Neural crest cell (in vitro differentiated cells): ENCODE data around the gene RAB6A. TPM values are rescaled to one million over a fixed set of nuclear protein-coding genes. Genes with fewer than 3 reads are reported as not detected.

Experiments used
- DNase-seq: peaks from one replicate; pipeline ENCODE4 v3.0.0; 2021; ENCODE audit warnings: low read depth, mixed read lengths, low spot score
- H3K27ac Mint-ChIP-seq: one replicate; pipeline ENCODE4 v1.8.0; 2021; ENCODE audit warnings: mild to moderate bottlenecking, mixed read lengths; ENCODE audit not compliant: unreplicated experiment
- H3K27me3 Mint-ChIP-seq: 2 replicates; pipeline ENCODE4 v1.8.0; 2021; ENCODE audit warnings: low read depth, mild to moderate bottlenecking, mixed read lengths
- H3K36me3 Mint-ChIP-seq: 2 replicates; pipeline ENCODE4 v1.8.0; 2021; ENCODE audit warnings: low read depth, mild to moderate bottlenecking, mixed read lengths
- H3K4me1 Mint-ChIP-seq: 2 replicates; pipeline ENCODE4 v1.8.0; 2021; ENCODE audit warnings: mixed read lengths
- H3K4me3 Mint-ChIP-seq: one replicate; pipeline ENCODE4 v1.8.0; 2021; ENCODE audit warnings: mild to moderate bottlenecking, mixed read lengths
- H3K9me3 Mint-ChIP-seq: 2 replicates; pipeline ENCODE4 v1.8.0; 2021; ENCODE audit warnings: mixed read lengths
- total RNA-seq: library from RNA; stranded (reverse); gene quantifications from 2 replicates; pipeline ENCODE4 v1.2.1, GENCODE V29; 2021
- TF ChIP-seq, protein P1 (sequence below): fragments of 200-600 bp; sonication (generic); conservative IDR thresholded peaks from 2 replicates; pipeline ENCODE4 v1.5.0; 2021; ENCODE audit warnings: antibody characterized with exemption, mild to moderate bottlenecking

RAB6A gene
- total RNA-seq, 1 donor from 2014 or later, result 85.9 TPM

DNA sequence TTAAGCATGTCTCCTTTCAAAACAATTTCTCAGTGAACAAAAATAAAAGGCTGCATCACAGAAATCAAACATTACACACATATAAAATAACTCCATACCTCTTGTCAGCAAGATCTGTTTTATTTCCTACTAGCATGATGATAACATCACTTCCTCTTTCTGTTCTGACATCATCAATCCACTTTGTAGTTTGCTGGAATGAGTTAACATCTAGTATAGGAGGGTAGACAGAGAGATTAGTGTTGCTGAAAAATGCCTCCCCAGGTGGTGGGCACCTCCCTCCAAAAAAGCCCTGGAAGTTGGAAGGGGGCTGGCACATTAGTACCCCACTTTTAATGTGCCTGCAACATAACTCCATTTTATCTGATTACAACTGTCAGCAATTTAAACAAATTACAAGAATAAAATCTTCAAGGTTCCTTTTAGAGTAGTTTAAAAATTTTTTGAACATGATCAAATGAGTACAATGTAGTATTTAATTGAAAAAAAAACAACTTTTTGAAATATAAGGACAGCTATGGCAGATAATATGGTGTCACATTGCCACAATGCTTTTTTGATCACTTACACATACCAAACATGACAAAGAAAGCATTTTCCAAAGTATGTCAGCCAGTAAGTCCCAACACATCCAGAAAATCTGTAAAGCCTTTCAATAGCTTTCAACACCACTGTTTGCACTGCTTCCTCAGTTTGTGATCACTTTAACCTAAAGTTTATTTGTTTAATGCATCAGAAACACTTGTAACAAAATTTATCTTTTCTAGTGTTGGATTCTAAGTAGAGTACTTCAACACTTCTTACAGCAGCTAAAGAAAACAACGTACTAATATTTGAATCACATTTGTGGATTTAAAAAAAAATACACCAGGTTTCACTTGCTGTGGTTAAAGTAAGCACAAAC lies 44.5 kb downstream of the RAB6A start:
- Mint-ChIP-seq H3K9me3 (no peaks in the 10 kb centered on the region), H3K36me3 (peaks cover 8% of the 10 kb centered on the region), H3K4me1 (peaks cover 15% of the 10 kb centered on the region), H3K27ac (no peak overlapping the region), H3K27me3 (no peaks in the 10 kb centered on the region), H3K4me3 (no peak overlapping the region)
- DNase-seq, result no peak
- TF ChIP-seq, protein P1, sequence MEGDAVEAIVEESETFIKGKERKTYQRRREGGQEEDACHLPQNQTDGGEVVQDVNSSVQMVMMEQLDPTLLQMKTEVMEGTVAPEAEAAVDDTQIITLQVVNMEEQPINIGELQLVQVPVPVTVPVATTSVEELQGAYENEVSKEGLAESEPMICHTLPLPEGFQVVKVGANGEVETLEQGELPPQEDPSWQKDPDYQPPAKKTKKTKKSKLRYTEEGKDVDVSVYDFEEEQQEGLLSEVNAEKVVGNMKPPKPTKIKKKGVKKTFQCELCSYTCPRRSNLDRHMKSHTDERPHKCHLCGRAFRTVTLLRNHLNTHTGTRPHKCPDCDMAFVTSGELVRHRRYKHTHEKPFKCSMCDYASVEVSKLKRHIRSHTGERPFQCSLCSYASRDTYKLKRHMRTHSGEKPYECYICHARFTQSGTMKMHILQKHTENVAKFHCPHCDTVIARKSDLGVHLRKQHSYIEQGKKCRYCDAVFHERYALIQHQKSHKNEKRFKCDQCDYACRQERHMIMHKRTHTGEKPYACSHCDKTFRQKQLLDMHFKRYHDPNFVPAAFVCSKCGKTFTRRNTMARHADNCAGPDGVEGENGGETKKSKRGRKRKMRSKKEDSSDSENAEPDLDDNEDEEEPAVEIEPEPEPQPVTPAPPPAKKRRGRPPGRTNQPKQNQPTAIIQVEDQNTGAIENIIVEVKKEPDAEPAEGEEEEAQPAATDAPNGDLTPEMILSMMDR, result no peak

DNA sequence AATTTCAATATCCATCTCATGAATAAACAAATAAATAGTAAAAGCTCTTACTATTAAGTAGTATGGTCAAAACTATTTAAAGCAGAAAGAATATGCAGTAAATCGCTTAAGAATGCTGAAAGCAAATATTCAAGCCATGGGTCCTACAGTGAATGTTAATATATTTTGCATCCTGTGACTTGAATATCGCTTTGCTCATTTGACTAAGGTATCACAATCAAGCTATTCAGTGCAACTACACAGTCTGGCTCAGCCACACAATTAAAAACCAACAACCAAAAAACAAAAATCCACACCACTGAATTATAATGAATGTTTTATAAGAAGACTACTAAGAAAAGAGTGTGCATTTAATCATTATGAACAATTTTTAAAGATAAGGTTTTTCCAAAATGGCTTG lies 45.3 kb downstream of the RAB6A start:
- TF ChIP-seq, protein P1, result no peak
- Mint-ChIP-seq H3K9me3 (no peaks in the 10 kb centered on the region), H3K27ac (no peak overlapping the region), H3K27me3 (no peaks in the 10 kb centered on the region), H3K4me3 (no peak overlapping the region), H3K36me3 (peaks cover 4% of the 10 kb centered on the region), H3K4me1 (peaks cover 15% of the 10 kb centered on the region)
- no peak for DNase-seq

DNA sequence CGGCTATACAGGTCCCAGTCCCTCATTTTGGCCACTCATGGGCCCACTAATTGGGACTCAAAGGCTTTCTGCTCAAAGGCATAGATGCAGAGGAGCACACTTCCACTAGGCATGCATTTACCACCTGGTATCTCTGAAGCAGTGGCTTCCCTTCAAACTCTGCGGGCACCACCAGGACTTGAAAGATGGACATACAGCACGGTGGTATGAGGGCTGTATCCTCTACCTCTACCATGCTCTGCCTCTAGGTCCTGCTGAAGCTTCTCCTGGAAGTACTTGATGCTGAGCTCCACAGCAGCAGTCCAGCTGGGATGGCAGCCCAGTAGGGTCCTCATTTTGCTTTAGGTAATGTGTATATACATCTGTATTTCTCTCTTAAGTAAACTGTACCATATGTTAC lies 49.9 kb downstream of the RAB6A start:
- TF ChIP-seq, protein P1, result no peak
- Mint-ChIP-seq H3K27me3 (no peaks in the 10 kb centered on the region), H3K4me3 (no peak overlapping the region), H3K27ac (no peak overlapping the region), H3K4me1 (peaks cover 1% of the 10 kb centered on the region), H3K9me3 (no peaks in the 10 kb centered on the region), H3K36me3 (peaks cover 2% of the 10 kb centered on the region)
- DNase-seq, result no peak

DNA sequence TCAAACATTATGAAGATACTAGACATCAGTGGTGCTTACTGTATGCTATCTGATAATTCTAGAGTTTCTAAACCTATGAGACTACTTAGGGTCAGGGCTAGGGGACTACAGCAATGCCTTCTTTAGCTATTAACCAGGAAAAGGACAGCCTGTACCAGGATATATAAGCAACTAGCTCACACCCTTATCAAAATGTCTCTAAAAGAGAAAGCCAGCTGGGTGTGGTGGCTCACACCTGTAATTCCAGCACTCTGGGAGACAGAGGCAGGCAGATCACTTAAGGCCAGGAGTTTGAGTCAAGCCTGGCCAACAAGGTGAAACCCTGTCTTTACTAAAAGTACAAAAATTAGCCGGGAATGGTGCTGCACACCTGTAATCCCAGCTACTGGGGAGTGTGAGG lies 55.8 kb downstream of the RAB6A start:
- Mint-ChIP-seq H3K4me1 (no peaks in the 10 kb centered on the region), H3K36me3 (peaks cover 3% of the 10 kb centered on the region), H3K4me3 (no peak overlapping the region), H3K27me3 (no peaks in the 10 kb centered on the region), H3K9me3 (no peaks in the 10 kb centered on the region), H3K27ac (no peak overlapping the region)
- no peak for DNase-seq
- TF ChIP-seq, protein P1, result no peak

DNA sequence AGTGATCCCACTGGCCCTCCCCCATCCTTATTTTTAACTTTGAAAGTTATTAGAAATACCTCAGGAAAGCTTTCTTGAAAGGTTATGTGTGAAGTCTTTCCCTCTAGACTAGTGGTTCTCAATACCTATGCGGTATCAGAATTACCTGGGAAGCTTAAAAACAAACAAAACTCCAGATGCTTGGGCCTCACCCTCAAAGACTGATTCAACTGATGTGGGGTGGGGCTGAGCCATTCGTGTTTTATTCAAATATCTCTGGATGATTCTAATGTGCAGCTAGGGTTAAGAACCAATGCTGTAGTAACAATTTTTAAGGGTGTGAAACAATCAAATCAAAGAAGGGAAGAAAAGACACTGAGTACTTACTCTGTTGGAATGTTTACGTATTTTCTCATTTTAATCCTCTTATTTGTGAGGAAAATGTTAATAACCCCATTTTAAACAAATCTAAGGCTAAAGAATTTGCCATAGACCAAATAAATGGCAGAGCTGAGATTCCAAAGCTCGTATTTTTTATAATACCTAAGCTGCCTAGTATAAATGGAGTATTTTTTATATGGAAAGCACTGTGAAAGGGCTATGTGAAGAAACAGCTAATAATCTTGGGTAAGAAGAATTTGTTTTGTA lies 66.9 kb downstream of the RAB6A start:
- DNase-seq, result no peak
- Mint-ChIP-seq H3K9me3 (no peaks in the 10 kb centered on the region), H3K27me3 (no peaks in the 10 kb centered on the region), H3K4me1 (no peaks in the 10 kb centered on the region), H3K4me3 (no peak overlapping the region), H3K27ac (no peak overlapping the region), H3K36me3 (peaks cover 2% of the 10 kb centered on the region)
- TF ChIP-seq, protein P1, result no peak
